Fibroblast of lung (primary cell): ENCODE results near the gene STARD10. TPM values are rescaled to one million over a fixed set of nuclear protein-coding genes. Genes with fewer than 3 reads are reported as not detected.

Experiments
- DNase-seq, 2 donors: peaks; one replicate each; pipeline versions ENCODE4 v3.0.0 to v3.0.0-alpha.2; 2010; ENCODE audit warnings: low read depth in 2 of 2
- H2AFZ ChIP-seq: 2 replicates; pipeline ENCODE4 v1.5.1; 2012; ENCODE audit warnings: low read length, control low read depth, inconsistent platforms
- H3K27ac ChIP-seq: 2 replicates; pipeline ENCODE4 v1.5.1; 2011; ENCODE audit warnings: low read length, control low read depth; ENCODE audit not compliant: insufficient read depth
- H3K27me3 ChIP-seq: 2 replicates; pipeline ENCODE4 v1.5.1; 2011; ENCODE audit warnings: mild to moderate bottlenecking, low read length; ENCODE audit not compliant: control insufficient read depth, insufficient read depth
- H3K36me3 ChIP-seq: 2 replicates; pipeline ENCODE4 v1.5.1; 2011; ENCODE audit warnings: low read length; ENCODE audit not compliant: control insufficient read depth, insufficient read depth
- H3K4me1 ChIP-seq: 2 replicates; pipeline ENCODE4 v1.5.1; 2011; ENCODE audit warnings: low read length; ENCODE audit not compliant: control insufficient read depth, insufficient read depth; ENCODE audit errors: extremely low read depth
- H3K4me2 ChIP-seq: 2 replicates; pipeline ENCODE4 v1.5.1; 2011; ENCODE audit warnings: low read length, control low read depth; ENCODE audit not compliant: insufficient read depth; ENCODE audit errors: extremely low read depth
- H3K4me3 ChIP-seq, 4 experiments: fragments of 200-600 bp in 1 of 4; sonication (generic) in 1 of 4; replicated peaks in 1 of 4; 2 replicates each; pipeline ENCODE4 v1.5.1; 2011 to 2016; ENCODE audit warnings: low read length in 4 of 4, low read depth in 3 of 4, mild to moderate bottlenecking in 3 of 4, control low read depth in 2 of 4, inconsistent platforms in 1 of 4, mixed read lengths in 1 of 4; ENCODE audit not compliant: insufficient read depth in 1 of 4; ENCODE audit errors: control extremely low read depth in 1 of 4
- H3K79me2 ChIP-seq: 2 replicates; pipeline ENCODE4 v1.5.1; 2012; ENCODE audit warnings: mild to moderate bottlenecking, low read length, inconsistent platforms; ENCODE audit not compliant: control insufficient read depth, insufficient read depth
- H3K9ac ChIP-seq: 2 replicates; pipeline ENCODE4 v1.5.1; 2011; ENCODE audit warnings: mild to moderate bottlenecking, low read length, control low read depth; ENCODE audit not compliant: insufficient read depth
- H3K9me3 ChIP-seq: 2 replicates; pipeline ENCODE4 v1.5.1; 2012; ENCODE audit warnings: low read depth, low read length; ENCODE audit not compliant: control insufficient read depth, insufficient read depth
- H4K20me1 ChIP-seq: 2 replicates; pipeline ENCODE4 v1.5.1; 2011; ENCODE audit warnings: low read length; ENCODE audit not compliant: control insufficient read depth, insufficient read depth; ENCODE audit errors: extremely low read depth
- EZH2 ChIP-seq: IDR thresholded peaks from 2 replicates; pipeline ENCODE4 v1.5.1; 2012; ENCODE audit warnings: low read length, control low read depth, mild to moderate bottlenecking; ENCODE audit errors: missing control alignments
- polyA plus RNA-seq, 2 donors: library from polyadenylated mRNA; depleted of rRNA in 1 of 2; stranded (reverse) in 1 of 2; unstranded in 1 of 2; fragments of >200 nt; gene quantifications; 2 replicates each; pipeline ENCODE4 v1.2.1, GENCODE V29; 2011 to 2012; ENCODE audit warnings: missing spikeins in 1 of 2
- total RNA-seq: library from RNA; depleted of rRNA; stranded (reverse); fragments of >200 nt; gene quantifications from 2 replicates; pipeline ENCODE4 v1.2.1, GENCODE V29; 2014
- TF ChIP-seq, protein P1 (sequence below), 2 donors: IDR thresholded peaks in 1 of 2; conservative IDR thresholded peaks in 1 of 2; 1 replicate in 1 of 2; 2 replicates in 1 of 2; pipeline ENCODE4 v1.5.1; 2011 to 2012; ENCODE audit warnings: low read length in 2 of 2, control low read depth in 1 of 2, inconsistent platforms in 1 of 2, low read depth in 1 of 2, mild to moderate bottlenecking in 1 of 2

Gene STARD10
- total and polyA plus RNA-seq, 2 donors (not counting 1 experiment from before 2014, with no cell fraction given), result 20.7 to 32.0 TPM

GRCh38 chr11:72747289-72747855, 46.5 kb downstream of the STARD10 start:
- H2AFZ ChIP-seq, result no peak overlapping the region
- H3K9ac ChIP-seq, result no peak overlapping the region
- H3K4me1 ChIP-seq, result peaks cover 2% of the 10 kb centered on the region
- TF ChIP-seq EZH2, result no peak
- no peak overlapping the region for H3K4me3 ChIP-seq
- peaks cover 13% of the 10 kb centered on the region for H3K79me2 ChIP-seq
- no peak overlapping the region for H3K4me2 ChIP-seq
- H3K9me3 ChIP-seq, result no peaks in the 10 kb centered on the region
- no peak for DNase-seq
- no peaks in the 10 kb centered on the region for H3K36me3 ChIP-seq
- H4K20me1 ChIP-seq, result no peaks in the 10 kb centered on the region
- no peak overlapping the region for H3K27ac ChIP-seq
- H3K27me3 ChIP-seq, result no peaks in the 10 kb centered on the region

DNA sequence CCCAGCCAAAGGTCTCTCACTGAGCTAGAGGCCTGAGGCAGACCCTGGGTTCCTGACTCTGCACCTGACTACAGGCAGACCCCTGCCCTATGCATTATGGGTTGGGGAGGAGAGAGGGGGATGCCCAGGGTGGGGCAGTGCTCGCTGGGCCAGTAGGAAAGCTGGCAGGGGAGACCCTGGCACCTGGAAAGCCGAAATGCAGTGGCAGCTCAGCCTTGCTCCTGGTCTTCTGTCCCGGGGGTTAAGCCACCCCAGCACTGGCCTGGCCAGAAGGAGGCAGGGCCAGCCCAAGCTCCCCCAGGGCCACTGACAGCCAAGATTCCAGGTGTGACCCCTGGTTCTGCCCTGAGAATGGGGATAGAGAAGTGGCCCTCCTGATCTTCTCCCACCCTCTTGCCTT, 47.0 kb downstream of the STARD10 start:
- Histone ChIP-seq H3K27ac (no peak overlapping the region), H3K4me1 (peaks cover 4% of the 10 kb centered on the region), H3K4me2 (no peak overlapping the region), H3K4me3 (no peak overlapping the region), H3K9me3 (no peaks in the 10 kb centered on the region), H3K27me3 (no peaks in the 10 kb centered on the region), H3K9ac (no peak overlapping the region), H2AFZ (no peak overlapping the region), H3K36me3 (no peaks in the 10 kb centered on the region), H3K79me2 (peaks cover 11% of the 10 kb centered on the region), H4K20me1 (no peaks in the 10 kb centered on the region)
- TF ChIP-seq, protein P1, sequence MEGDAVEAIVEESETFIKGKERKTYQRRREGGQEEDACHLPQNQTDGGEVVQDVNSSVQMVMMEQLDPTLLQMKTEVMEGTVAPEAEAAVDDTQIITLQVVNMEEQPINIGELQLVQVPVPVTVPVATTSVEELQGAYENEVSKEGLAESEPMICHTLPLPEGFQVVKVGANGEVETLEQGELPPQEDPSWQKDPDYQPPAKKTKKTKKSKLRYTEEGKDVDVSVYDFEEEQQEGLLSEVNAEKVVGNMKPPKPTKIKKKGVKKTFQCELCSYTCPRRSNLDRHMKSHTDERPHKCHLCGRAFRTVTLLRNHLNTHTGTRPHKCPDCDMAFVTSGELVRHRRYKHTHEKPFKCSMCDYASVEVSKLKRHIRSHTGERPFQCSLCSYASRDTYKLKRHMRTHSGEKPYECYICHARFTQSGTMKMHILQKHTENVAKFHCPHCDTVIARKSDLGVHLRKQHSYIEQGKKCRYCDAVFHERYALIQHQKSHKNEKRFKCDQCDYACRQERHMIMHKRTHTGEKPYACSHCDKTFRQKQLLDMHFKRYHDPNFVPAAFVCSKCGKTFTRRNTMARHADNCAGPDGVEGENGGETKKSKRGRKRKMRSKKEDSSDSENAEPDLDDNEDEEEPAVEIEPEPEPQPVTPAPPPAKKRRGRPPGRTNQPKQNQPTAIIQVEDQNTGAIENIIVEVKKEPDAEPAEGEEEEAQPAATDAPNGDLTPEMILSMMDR (conservative IDR thresholded peaks at IDR 0.05 in 1 of 2, IDR thresholded peaks at IDR 0.05 in 1 of 2; ENCODE audit: low read depth in 1 of 2, low read length in 2 of 2), result no peak
- no peak for DNase-seq

DNA sequence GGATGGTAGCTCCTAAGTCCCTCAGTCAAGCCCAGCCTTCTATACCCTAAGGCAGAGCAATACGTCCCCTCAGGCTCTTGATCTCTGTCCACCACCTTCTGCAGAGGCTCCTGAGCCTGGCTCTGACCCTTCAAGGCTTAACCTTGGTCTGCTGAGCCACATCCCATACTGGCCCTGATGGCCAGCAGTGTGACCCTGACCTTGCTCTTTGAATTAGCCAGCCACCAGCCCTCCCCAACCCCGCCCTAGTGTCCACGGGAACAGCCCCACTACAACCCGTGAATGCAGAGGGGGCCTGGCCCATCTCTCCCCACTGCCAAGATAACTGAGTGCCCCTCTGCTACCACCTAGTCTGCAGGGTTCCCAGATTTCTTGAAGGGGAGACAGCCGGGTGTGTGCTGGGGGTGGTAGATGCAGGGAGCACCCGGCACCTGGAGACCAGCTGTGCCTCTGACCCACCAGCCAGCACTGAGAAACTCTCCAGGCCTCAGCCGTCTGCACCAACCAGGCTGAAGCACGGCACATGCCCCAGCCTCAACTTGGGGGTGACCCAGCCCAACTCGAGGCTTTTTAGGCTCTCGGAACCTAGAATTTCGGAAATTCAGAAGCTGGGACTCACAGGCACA, 47.8 kb downstream of the STARD10 start:
- Histone ChIP-seq H3K9ac (no peak overlapping the region), H2AFZ (no peak overlapping the region), H4K20me1 (no peaks in the 10 kb centered on the region), H3K4me1 (peaks cover 8% of the 10 kb centered on the region), H3K36me3 (no peaks in the 10 kb centered on the region), H3K4me3 (no peak overlapping the region), H3K4me2 (no peak overlapping the region), H3K79me2 (peaks cover 5% of the 10 kb centered on the region), H3K9me3 (no peaks in the 10 kb centered on the region), H3K27ac (no peak overlapping the region), H3K27me3 (no peaks in the 10 kb centered on the region)
- no peak for DNase-seq
- TF ChIP-seq EZH2, result no peak
- TF ChIP-seq, protein P1 (conservative IDR thresholded peaks at IDR 0.05 in 1 of 2, IDR thresholded peaks at IDR 0.05 in 1 of 2; ENCODE audit: low read depth in 1 of 2, low read length in 2 of 2), result no peak
